Activated T-helper 1 cell treated with anti-CD3 and anti-CD28 coated beads, Interleukin-12 subunit alpha, Interleukin-12 subunit beta, Interleukin-2, Interleukin-4 antibody, amounts not matched to agents 30 ng/mL and 10 ng/mL and 1 ng/mL, durations not matched to agents 14 hours and 24 hours and 36 hours (primary cell): Measurements from ENCODE around the gene PPP4R4. TPM values are rescaled to one million over a fixed set of nuclear protein-coding genes. Genes with fewer than 3 reads are reported as not detected.
"Not testable (repeated sequence)": the region's sequence is repeated elsewhere in the genome, so short reads cannot be mapped to it uniquely, and the experiment has no call there.

Experiments
- DNase-seq: peaks from one replicate; pipeline ENCODE4 v3.0.0; 2021; ENCODE audit warnings: low spot score
- H3K27ac Mint-ChIP-seq: one replicate; pipeline ENCODE4 v1.8.0; 2021; ENCODE audit warnings: mild to moderate bottlenecking, mixed read lengths
- H3K27me3 Mint-ChIP-seq: one replicate; pipeline ENCODE4 v1.8.0; 2022; ENCODE audit warnings: mild to moderate bottlenecking, moderate library complexity, mixed read lengths; ENCODE audit not compliant: insufficient read depth
- H3K36me3 Mint-ChIP-seq: one replicate; pipeline ENCODE4 v1.8.0; 2021; ENCODE audit warnings: low read depth, mixed read lengths
- H3K4me1 Mint-ChIP-seq: one replicate; pipeline ENCODE4 v1.8.0; 2021; ENCODE audit warnings: low read depth, mixed read lengths
- H3K4me3 Mint-ChIP-seq: one replicate; pipeline ENCODE4 v1.8.0; 2021; ENCODE audit warnings: mild to moderate bottlenecking, moderate library complexity, mixed read lengths
- H3K9me3 Mint-ChIP-seq: one replicate; pipeline ENCODE4 v1.8.0; 2021; ENCODE audit warnings: mixed read lengths
- intact Hi-C: fragments of 100-400 bp; cut with micrococcal nuclease; formaldehyde crosslinking; loops from one replicate; pipeline ENCODE4 v1.15.1; 2024
- total RNA-seq: library from RNA; stranded (reverse); gene quantifications from 2 replicates; pipeline ENCODE4 v1.2.3, GENCODE V29; 2022

The PPP4R4 gene
- total RNA-seq, 1 donor from 2014 or later: 2.4 TPM

DNA sequence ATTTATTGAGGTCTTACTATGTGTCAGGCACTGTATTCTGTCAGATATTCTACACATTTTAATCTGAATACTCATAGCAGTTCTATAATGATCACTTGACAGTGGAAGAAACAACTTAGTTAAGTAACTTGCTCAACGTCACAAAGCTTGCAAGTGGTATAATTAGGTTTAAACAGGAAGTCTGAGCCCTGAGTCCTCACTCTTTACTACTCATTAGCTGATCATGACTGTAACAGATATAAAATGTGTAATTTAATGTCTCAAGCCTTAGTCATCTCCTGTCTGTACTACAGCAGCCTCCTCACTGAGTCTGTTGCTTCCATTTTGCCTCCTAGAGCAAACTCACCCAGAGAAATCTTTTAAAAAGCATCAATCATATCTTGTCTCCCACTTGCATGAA is 38.9 kb downstream of the PPP4R4 start:
- intact Hi-C loops: no loop called here
- no peaks in the 10 kb centered on the region for H3K27me3 Mint-ChIP-seq
- no peaks in the 10 kb centered on the region for H3K4me1 Mint-ChIP-seq
- peaks cover 1% of the 10 kb centered on the region for H3K36me3 Mint-ChIP-seq
- peaks cover 5% of the 10 kb centered on the region for H3K9me3 Mint-ChIP-seq
- DNase-seq: no peak
- H3K4me3 Mint-ChIP-seq: no peak overlapping the region
- H3K27ac Mint-ChIP-seq: no peak overlapping the region

- H3K9me3 Mint-ChIP-seq: peaks cover 5% of the 10 kb centered on the region
- no peaks in the 10 kb centered on the region for H3K4me1 Mint-ChIP-seq
- no peak overlapping the region for H3K4me3 Mint-ChIP-seq
- intact Hi-C loops: no loop called here
- DNase-seq: no peak
- H3K27ac Mint-ChIP-seq: no peak overlapping the region
- peaks cover 1% of the 10 kb centered on the region for H3K36me3 Mint-ChIP-seq
- no peaks in the 10 kb centered on the region for H3K27me3 Mint-ChIP-seq
These were observed 39.6 kb downstream of the PPP4R4 start for GRCh38 chr14:94213741-94214140.

DNA sequence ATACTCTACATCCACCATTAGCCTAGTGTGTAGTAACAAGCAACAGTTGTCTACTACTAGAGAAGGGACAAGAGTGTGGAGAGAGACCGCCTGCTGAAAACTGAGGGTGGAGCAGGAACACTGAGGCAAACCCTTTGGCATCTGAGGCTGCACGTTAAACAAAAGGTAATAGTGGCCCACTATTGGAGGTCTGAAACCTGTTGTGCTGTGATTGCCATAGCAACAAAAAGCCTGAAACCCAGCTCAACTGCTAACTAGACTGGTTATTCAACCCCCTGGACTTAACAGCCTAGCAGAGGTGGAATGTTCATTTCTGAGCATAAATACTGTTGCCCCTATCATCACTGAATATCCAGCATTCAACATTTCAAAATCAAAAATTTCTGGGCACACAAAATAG is 43.0 kb downstream of the PPP4R4 start:
- Mint-ChIP-seq H3K4me3 (no peak overlapping the region), H3K9me3 (peaks cover 11% of the 10 kb centered on the region), H3K27me3 (no peaks in the 10 kb centered on the region), H3K36me3 (peaks cover 1% of the 10 kb centered on the region), H3K4me1 (no peaks in the 10 kb centered on the region), H3K27ac (no peak overlapping the region)
- intact Hi-C loops: no loop called here
- DNase-seq: no peak

DNA sequence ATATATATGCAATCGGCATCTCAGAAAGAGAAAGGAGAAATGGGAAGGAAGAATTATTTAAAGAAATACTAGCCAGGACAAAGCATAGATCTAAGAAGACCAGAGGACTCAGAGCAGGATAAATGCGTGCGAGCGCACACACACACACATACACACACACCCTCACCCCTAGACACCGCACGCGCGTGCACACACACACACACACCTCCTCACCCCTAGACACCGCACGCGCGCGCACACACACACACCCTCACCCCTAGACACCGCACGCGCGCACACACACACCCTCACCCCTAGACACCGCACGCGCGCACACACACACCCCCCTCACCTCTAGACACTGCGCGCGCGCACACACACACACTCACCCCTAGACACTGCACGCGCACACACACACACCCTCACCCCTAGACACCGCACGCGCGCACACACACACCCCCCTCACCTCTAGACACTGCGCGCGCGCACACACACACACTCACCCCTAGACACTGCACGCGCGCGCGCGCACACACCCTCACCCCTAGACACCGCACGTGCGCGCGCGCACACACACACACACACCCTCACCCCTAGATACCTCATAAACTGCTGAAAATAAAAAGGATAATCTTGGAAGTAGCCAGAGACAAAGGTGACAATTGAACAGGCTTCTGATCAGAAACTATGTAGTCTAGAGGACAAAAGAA is 44.2 kb downstream of the PPP4R4 start:
- H3K27me3 Mint-ChIP-seq, H3K4me1 Mint-ChIP-seq, H3K9me3 Mint-ChIP-seq, DNase-seq, H3K4me3 Mint-ChIP-seq, H3K27ac Mint-ChIP-seq, intact Hi-C loops, H3K36me3 Mint-ChIP-seq: not testable (repeated sequence)

GRCh38 chr14:94224040-94224439 is 49.9 kb downstream of the PPP4R4 start:
- intact Hi-C loops: no loop called here
- no peak for DNase-seq
- H3K36me3 Mint-ChIP-seq: no peaks in the 10 kb centered on the region
- H3K27me3 Mint-ChIP-seq: no peaks in the 10 kb centered on the region
- no peak overlapping the region for H3K27ac Mint-ChIP-seq
- H3K9me3 Mint-ChIP-seq: peaks cover 5% of the 10 kb centered on the region
- H3K4me1 Mint-ChIP-seq: no peaks in the 10 kb centered on the region
- H3K4me3 Mint-ChIP-seq: no peak overlapping the region

DNA sequence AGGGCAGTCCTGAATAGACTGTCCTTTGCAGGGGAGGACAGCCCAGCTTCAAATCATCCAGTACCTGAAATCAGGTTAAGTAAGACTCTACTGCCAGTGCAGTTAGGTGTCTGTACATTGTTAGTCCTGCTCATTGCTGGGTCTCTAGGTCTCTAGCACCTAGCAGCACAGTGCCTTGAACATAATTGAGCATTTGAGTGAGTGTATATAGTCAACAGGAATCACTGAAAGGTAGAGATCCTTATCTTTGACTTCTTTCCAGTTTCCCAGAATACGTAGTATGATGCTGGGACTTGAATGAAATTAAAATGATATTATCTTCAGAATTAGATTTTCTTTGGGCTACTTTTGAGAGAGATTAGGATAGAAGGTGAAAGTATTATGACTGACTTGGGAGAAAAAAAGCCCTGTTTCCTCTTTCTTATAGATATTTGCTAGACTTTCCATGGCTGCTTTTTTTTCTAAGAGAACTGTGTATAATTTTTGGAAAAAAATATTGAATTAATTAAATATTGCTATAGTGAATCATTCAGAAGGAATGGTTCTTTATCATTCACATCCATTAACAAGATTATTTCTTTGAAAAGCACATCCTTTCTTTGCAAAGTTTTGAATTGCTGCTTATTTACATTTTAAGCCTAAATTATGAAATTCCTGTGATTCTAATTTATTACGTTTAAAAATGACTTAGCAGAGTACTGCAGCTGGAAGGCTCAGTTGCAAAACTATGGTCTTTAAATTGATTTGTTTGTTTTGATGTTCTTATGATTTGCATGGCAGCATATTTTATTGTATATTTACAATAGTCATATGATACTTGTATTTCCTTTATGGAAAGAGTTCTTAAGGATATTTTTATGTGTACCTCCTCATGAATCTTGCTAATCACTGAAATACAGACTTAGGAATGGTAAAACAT is 51.6 kb downstream of the PPP4R4 start:
- H3K27ac Mint-ChIP-seq: no peak overlapping the region
- intact Hi-C loops: no loop called here
- no peak for DNase-seq

DNA sequence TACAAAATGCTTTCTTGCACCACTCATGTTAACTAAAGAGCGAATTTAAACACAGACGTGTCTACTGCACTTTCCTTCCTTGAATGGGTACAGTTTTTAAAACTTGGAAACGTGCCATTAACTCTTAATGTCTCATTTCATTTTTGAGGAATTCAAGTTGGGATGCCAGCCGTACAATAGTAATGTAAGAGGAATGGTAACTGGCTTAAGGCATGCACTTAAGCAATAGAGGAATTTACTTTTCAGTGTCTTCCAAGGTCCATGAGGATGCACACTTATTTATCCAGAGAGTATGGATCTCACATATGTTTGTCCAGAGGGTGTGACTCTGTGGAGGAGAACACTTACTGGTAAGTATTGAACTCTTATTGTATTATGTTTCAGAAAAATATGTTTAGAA is 52.9 kb downstream of the PPP4R4 start:
- H3K4me1 Mint-ChIP-seq: no peaks in the 10 kb centered on the region
- no peak for DNase-seq
- intact Hi-C loops: no loop called here
- no peak overlapping the region for H3K27ac Mint-ChIP-seq
- no peak overlapping the region for H3K4me3 Mint-ChIP-seq
- no peaks in the 10 kb centered on the region for H3K36me3 Mint-ChIP-seq
- no peaks in the 10 kb centered on the region for H3K27me3 Mint-ChIP-seq
- H3K9me3 Mint-ChIP-seq: no peaks in the 10 kb centered on the region

More for the DNA sequence above, 51.6 kb downstream of the PPP4R4 start:
- Mint-ChIP-seq H3K27me3 (no peaks in the 10 kb centered on the region), H3K4me1 (no peaks in the 10 kb centered on the region), H3K9me3 (peaks cover 5% of the 10 kb centered on the region), H3K4me3 (no peak overlapping the region), H3K36me3 (no peaks in the 10 kb centered on the region)

DNA sequence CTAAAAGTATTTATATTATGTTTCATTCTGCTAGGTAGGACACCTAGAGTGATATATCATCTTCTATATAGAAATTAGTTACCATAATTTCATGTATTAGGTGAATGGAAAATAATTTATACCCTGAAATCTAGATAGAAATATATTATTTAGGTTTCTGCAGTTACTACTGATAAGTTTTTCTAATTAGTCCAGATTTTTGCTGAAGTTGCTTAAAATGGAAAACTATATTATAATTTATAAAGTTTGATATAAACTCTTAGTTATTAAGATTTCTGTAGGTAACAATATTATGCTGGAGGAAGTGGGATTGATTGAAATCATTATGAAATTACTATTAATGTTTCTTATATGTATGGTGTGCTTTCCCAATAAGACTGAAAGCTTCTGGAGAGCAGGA is 62.9 kb downstream of the PPP4R4 start:
- intact Hi-C loops: no loop called here
- Mint-ChIP-seq H3K27me3 (no peaks in the 10 kb centered on the region), H3K27ac (no peak overlapping the region), H3K4me1 (no peaks in the 10 kb centered on the region), H3K9me3 (no peaks in the 10 kb centered on the region), H3K4me3 (no peak overlapping the region), H3K36me3 (no peaks in the 10 kb centered on the region)
- DNase-seq: no peak

DNA sequence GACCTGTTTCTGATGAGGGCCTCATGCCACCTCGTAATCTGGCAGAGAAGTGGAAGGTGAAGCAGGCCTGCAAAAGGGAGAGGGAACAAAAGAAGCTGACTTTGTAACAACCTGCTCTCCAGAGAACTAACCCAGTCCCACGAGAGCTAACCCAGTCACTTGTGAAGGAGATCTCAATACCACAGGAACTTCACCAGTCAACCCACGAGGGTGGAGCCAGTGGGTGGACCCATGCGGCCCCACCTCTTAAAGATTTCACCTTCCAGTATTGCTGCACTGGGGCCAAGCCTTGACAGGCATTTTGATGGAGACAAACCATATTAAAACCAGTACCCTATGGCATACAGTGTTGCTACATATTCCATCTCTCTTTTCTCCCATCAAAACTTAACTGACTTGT is 63.9 kb downstream of the PPP4R4 start:
- Mint-ChIP-seq H3K27ac (no peak overlapping the region), H3K4me1 (no peaks in the 10 kb centered on the region), H3K27me3 (no peaks in the 10 kb centered on the region), H3K36me3 (no peaks in the 10 kb centered on the region), H3K9me3 (no peaks in the 10 kb centered on the region), H3K4me3 (no peak overlapping the region)
- no peak for DNase-seq
- intact Hi-C loops: no loop called here

GRCh38 chr14:94239406-94239805 is 65.3 kb downstream of the PPP4R4 start:
- Mint-ChIP-seq H3K27ac (no peak overlapping the region), H3K36me3 (no peaks in the 10 kb centered on the region), H3K27me3 (no peaks in the 10 kb centered on the region), H3K4me3 (no peak overlapping the region), H3K4me1 (no peaks in the 10 kb centered on the region), H3K9me3 (no peaks in the 10 kb centered on the region)
- no peak for DNase-seq
- intact Hi-C loops: no loop called here

- DNase-seq: no peak
- Mint-ChIP-seq H3K27ac (no peak overlapping the region), H3K27me3 (no peaks in the 10 kb centered on the region), H3K4me3 (no peak overlapping the region), H3K4me1 (no peaks in the 10 kb centered on the region), H3K36me3 (peaks cover 1% of the 10 kb centered on the region), H3K9me3 (no peaks in the 10 kb centered on the region)
- intact Hi-C loops: no loop called here
These were observed 70.1 kb downstream of the PPP4R4 start for GRCh38 chr14:94244182-94244581.

GRCh38 chr14:94264195-94264594 is 90.1 kb downstream of the PPP4R4 start:
- H3K36me3 Mint-ChIP-seq, H3K27me3 Mint-ChIP-seq, H3K4me3 Mint-ChIP-seq, H3K27ac Mint-ChIP-seq, DNase-seq, intact Hi-C loops, H3K4me1 Mint-ChIP-seq: not testable (repeated sequence)
- peaks cover 10% of the 10 kb centered on the region for H3K9me3 Mint-ChIP-seq

GRCh38 chr14:94267352-94267751 is 93.2 kb downstream of the PPP4R4 start:
- H3K36me3 Mint-ChIP-seq: no peaks in the 10 kb centered on the region
- intact Hi-C loops: no loop called here
- no peak overlapping the region for H3K4me3 Mint-ChIP-seq
- no peaks in the 10 kb centered on the region for H3K27me3 Mint-ChIP-seq
- H3K9me3 Mint-ChIP-seq: peaks cover 8% of the 10 kb centered on the region
- DNase-seq: no peak
- no peaks in the 10 kb centered on the region for H3K4me1 Mint-ChIP-seq
- H3K27ac Mint-ChIP-seq: no peak overlapping the region
